GM23248 (cell line): ENCODE measurements around the gene RNF224.

Source experiments
- EZH2 ChIP-seq: fragments of 200-600 bp; sonication (generic); IDR thresholded peaks from 2 replicates; pipeline ENCODE4 v1.6.1; 2018; ENCODE audit warnings: antibody characterized with exemption, mild to moderate bottlenecking; ENCODE audit not compliant: insufficient read depth, poor library complexity, severe bottlenecking
- EZH2phosphoT487 ChIP-seq: fragments of 200-600 bp; sonication (generic); IDR thresholded peaks from 2 replicates; pipeline ENCODE4 v1.6.1; 2018; ENCODE audit warnings: antibody characterized with exemption, moderate library complexity, mild to moderate bottlenecking, low read depth; ENCODE audit not compliant: insufficient read depth

- TF ChIP-seq EZH2 (no peak), EZH2phosphoT487 (no peak)
These were observed 18.4 kb downstream of the RNF224 start for GRCh38 chr9:137245450-137246421.
